ENCODE measurements around the gene POLR3C.
"Not testable (repeated sequence)": the region's sequence is repeated elsewhere in the genome, so short reads cannot be mapped to it uniquely, and the experiment has no call there.

POLR3C gene, protein sequence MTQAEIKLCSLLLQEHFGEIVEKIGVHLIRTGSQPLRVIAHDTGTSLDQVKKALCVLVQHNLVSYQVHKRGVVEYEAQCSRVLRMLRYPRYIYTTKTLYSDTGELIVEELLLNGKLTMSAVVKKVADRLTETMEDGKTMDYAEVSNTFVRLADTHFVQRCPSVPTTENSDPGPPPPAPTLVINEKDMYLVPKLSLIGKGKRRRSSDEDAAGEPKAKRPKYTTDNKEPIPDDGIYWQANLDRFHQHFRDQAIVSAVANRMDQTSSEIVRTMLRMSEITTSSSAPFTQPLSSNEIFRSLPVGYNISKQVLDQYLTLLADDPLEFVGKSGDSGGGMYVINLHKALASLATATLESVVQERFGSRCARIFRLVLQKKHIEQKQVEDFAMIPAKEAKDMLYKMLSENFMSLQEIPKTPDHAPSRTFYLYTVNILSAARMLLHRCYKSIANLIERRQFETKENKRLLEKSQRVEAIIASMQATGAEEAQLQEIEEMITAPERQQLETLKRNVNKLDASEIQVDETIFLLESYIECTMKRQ

DNA sequence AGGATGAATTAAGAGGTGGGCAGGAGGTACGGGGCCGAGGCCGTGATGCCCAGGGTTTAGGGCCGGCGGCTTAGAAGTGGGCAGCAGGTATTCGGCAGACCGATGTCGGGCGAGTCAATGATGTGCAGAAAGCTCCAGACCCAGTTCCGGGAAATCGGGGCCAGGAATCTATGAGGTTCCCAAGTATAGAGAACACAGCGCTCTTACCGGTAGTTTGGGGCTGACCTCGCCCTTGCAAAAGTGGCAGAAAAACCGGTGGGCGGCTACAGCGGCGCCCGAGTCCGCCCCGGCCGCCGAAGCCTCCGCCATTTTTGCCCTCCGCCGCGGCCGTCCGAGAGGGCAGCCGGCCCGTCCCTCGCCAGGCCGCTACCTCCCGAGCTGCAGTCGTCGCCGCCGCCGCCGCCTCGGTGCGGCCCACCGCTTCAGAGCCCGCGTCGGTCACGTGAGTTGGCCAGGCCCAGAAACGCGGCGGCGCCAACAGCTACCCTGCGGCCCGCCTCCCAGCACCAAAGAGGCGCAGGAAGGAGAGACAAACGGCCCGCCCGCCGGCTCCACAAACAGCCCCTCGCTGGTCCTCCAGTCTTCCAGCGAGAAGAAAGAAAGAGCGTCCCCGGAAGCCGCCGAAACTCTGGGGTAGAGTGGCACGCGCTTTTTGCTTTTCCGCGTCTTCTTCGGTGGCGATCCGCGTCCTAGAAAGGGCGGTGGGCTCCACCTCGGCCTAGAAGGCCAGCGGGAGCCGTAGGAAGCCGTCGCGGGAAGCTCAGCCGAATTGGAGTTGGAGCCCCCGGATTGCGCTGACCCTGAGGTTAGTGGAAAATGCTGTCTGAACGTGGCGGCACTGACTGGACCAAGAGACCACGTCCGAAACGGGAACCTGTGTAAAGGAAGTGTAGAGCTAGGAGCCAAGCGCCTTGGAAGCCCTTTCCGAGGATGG is at the start of gene POLR3C, which contains the start of gene RNF115:
Gene POLR3C, plus strand, starts transcription at position 636 of the 934 bp plus-strand sequence. CDS start 1,577 bp downstream, outside the sequence.
Gene RNF115, minus strand, starts transcription at position 531 of the 934 bp plus-strand sequence. Its CDS starts 222 bp downstream, at position 309.
- peak; percentile 81 for DNase-seq (ENCODE audit: low spot score)

DNA sequence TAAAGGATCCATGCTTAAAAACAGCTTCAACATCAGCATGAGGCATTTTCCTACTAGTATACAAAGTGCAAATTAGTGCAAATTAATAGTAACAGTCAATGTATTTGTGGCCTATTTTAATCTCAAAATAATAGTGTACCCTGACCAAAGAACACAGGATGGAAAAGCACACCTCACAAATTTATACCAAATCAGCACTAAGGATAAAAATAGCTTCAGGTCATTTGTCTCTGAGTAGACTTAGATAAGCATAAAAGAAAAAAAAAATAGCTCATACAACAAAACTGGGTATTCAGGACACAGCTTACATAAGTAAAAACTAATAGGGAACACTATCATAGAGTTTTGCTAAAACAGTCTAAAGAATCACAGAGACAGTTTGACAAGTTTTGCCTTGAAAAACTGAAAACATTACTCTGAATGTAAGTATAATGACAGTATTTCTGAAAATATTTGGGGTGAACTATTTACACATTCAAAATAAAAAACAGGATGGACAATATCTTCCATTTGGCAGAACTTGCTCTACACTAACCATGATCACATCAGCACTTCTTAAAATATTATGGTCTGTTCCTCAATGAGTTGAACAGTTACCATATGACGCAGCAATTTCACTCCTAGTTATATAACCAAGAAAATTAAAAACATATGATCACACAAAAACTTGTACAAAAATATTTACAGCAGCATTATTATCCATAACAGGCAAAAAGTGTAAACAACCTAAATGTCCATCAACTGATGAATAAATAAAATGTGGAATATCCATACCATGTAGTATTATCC is 46.4 kb upstream of the POLR3C start:
- peak; percentile 30 for DNase-seq (ENCODE audit: low spot score)

DNA sequence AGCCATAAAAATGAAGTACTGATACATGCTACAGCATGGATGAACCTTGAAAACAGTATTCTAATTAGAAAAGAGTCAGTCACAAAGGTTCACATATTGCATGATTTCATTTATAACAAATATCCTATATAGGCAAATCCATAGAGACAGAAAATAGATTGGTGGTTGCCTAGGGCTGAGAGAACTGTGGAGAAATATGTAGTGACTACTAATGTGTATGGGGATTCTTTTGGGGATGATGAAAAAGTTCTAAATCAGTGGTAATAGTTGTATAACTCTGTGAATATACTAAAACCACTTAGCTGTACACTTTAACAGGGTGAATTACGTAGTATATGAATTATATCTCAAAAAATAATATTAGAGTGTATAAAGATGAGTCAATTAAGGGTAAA is 45.9 kb upstream of the POLR3C start:
- DNase-seq (ENCODE audit: low spot score): no peak

DNA sequence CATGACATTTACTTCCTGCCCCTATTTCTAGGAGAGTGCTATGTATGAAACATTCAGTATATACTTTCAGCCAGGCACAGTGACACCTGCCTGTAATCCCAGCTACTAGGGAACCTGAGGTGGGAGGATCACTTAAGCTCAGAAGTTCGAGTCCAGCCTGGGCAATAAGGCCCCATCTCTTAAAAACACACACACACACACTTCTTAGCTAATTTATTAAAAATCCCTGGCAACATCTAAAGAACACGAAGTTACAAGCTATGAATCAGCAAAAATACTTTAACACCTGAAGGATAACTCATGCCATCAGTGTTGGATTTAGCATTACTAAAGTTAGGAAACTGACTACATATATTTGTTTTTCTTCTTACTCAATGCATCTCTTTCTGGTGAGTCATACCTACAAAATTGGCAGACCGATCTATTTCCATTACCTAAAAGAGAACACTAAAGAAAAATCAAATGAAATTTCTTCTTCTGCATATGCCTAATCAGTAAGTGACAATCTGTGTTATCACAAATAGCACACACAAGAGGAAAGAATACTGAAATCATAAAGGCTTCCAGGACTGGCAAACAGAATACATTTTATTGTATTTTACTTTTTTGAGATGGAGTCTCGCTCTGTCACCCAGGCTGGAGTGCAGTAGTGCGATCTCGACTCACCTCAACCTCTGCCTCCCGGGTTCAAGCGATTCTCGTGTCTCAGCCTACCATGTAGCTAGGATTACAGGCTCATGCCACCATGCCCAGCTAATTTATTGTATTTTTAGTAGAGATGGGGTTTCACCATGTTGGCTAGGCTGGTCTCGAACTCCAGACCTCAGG is 41.5 kb upstream of the POLR3C start:
- no peak for DNase-seq (ENCODE audit: low spot score)

DNA sequence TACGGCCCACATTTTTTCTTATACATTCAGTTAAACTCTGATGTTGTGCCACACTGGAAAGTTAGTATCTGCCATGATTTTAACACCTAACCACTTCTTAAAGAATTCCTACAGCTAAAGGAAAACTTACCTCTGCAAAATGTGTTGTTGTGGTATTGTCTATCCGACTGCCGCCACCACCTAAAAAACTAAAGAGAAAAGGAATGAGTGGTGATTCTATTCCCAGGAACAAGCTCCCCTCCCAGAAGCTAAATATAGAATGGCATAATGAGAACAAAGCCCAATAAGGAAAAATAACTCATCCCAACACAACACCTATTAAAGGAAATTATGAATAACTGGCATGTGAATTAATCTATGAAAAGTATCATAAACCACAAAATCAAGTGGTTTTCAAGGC is 39.6 kb upstream of the POLR3C start:
- no peak for DNase-seq (ENCODE audit: low spot score)

DNA sequence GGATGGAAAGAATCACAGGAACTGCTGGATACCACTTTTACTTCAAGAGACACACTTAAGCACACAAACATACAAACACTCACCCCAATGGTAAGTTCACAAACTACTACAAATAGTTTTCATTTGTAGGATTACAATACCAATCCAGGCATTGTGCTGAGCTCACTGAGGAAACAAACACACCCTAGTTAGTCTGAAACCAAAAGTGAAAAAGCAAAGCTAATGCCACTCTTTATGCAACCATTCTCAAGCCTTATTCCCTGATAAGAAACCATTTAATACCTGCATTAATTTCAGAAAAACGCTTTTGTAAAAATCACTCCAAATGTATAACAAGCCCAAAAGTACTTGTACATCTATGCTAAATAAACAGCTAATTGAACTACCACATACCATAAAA is 38.5 kb upstream of the POLR3C start:
- no peak for DNase-seq (ENCODE audit: low spot score)

DNA sequence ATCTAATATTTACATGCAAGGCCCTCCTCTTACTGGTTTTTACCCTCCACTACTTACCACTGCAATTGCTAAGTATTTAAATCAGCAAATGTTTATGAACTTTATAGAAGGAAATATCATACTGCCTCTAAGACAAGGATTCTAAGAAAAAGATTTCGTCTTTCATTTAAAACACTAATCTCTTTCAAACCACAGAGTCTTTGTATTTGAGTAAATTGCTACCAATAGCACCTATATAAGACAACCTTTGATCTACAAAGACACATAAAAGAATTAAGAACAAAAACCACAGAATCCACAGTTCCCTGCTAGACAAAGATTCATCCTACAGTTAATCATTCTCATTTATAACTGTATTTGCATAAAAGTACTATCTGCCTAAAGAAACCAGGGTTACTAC is 37.7 kb upstream of the POLR3C start:
- no peak for DNase-seq (ENCODE audit: low spot score)

DNA sequence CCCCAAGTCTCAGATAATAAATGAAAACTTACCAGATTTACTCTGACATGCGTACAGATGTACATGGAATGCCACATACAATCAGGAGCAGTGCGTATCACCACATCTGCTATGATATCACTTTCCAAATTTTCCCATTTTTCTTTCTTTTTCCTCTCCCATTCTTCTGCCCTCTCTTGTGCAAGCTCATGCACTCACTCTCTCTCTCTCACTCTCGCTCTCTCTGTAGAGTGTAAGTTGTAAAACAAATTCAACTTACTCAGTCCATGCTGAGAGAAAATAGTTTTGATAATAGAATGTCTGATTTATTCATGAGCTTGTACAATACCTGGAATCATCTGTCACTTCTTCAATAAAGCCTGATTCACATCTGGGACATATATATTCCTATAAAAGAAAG is 35.4 kb upstream of the POLR3C start:
- DNase-seq (ENCODE audit: low spot score): no peak

DNA sequence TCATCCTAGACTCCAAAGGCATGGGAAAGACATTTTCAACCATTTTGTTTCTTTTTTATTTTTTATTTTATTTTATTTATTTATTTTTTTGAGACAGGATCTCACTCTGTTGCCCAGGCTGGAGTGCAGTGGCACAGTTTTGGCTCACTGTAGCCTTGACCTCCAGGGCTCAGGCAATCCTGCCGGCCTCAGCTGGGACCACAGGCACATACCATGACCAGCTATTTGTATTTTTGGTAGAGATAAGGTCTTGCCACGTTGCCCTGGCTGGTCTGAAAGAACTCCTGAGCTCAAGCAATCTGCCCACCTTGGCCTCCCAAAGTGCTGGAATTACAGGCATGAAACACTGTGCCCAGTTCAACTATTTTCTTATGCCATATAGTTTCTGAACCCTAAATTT is 32.1 kb upstream of the POLR3C start:
- DNase-seq (ENCODE audit: low spot score): not testable (repeated sequence)

DNA sequence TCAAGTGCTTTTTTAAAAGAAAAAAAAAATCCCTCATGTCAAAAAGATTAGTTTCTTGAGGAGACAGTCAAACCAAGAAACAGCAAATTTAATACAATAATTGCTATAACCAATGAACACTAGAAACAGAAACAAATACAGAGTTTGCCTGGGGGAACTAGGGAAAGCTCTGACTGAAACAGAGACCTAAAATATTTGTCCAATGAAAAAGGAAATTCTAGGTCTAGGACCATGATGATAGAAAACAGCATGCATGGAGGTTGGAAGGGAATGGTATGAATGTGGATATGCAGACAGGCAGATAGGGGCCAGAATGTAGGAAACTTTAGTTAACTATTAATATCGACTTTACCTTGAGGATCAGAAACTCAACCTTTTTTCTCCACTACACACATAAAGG is 31.5 kb upstream of the POLR3C start:
- DNase-seq (ENCODE audit: low spot score): no peak

DNA sequence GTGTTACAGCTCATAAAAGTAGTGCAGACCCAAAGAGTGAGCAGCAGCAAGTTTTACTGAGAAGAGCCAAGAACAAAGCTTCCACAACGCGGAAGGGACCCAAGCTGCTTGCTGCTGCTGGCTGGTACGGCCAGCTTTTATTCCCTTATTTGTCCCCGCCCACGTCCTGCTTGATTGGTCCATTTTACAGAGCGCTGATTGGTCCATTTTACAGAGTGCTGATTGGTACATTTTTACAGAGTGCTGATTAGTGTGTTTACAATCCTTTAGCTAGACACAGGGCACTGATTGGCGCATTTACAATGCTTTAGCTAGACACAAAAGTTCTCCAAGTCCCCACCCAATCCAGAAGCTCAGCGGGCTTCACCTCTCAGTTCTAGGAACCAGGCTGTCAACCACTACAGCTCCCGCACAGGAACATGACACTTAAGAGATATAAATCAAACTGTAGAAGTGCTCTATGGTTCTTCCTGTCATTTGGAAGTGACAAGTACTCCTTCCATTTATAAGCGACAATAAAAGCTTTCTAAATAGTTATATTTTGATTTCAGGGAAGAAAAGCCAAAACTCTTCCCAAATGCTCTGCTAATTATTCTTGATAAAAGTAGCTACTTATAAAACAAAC is 28.6 kb upstream of the POLR3C start:
- DNase-seq (ENCODE audit: low spot score): no peak

DNA sequence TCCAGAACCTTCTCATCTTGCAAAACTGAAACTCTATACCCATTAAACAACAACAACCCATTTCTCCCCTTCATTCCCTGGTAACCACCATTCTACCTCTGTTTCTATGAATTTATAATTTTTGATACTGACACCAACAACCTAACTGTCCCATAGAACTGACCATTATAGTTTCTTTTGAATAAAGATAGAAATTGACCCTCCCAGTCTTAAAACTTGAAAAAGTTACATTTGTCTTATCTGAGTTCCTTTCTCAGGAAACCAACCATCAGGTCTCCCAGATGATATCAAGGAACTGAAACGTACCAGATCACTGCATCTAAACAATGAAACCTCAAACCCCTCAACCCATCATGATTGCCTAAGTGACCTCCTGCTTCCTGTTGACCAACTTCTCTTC is 27.2 kb upstream of the POLR3C start:
- no peak for DNase-seq (ENCODE audit: low spot score)

DNA sequence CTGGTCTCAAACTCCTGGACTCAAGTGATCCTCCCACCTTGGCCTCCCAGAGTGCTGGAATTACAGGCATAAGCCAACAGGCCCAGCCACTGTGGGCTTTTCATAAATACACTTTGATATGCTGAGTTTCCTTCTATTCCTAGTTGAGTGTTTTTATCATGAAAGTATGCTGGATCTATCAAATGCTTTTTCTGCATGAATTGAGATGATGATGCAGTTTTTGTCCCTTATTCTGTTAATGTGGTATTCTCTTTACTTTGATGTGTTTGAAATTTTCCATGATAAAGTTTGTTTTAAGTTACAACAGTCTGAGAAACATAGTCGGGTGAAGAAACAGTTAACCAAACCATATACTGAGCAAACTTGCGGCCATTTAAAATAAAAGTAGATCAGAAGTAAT is 24.2 kb upstream of the POLR3C start:
- DNase-seq (ENCODE audit: low spot score): no peak

DNA sequence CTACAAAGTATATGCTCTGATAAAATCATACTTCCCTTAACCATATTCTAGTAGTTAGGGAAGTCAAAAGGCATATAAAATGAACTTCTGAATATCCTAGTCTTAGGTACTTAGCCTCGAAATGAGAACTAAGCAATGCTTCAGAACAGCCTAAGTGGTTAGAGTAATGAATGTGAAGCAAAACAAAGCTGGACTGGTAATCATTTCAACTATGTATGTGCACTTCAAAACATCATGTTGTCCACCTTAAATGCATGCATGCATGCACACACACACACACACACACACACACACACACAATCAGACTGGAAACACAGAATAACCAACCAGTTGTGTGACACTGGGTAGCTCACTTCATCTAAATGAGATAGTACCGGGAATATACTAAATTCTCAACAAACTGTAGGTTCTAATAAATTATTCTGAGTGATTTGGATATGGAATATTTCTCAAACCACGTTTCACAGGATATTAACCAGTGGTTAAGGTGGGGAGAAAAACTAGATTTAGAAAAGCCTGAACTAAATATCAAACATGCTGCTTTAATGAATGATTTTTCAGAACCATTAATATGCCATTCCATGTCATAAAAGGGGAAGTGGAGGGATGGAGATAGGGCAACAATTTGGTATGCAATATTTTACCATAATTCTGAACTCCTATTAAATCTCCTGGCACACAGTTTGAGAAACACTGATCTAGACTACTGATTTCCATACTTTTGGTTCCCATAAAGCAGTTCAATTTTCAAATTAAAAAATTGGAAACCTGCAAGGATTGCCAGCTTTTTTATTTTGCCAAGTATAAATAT is 19.6 kb upstream of the POLR3C start:
- no peak for DNase-seq (ENCODE audit: low spot score)

DNA sequence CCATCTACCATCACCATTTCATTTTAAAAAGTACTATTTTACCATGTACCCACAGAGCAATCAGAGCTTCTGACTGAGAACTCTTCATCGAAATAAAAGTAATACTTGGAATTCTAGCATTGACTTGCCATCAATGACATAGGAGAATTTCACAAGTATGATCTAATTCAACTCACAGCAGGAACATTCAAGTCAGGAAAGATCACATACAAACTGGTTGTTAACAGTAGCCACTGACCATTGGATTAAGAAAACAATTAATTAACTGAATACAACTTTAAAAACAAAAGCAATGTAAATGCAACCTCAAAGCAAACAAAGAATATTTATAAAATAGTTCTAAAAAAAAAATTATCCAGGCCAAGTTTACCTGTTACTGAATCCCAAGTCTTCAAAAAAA is 18.9 kb upstream of the POLR3C start:
- no peak for DNase-seq (ENCODE audit: low spot score)

DNA sequence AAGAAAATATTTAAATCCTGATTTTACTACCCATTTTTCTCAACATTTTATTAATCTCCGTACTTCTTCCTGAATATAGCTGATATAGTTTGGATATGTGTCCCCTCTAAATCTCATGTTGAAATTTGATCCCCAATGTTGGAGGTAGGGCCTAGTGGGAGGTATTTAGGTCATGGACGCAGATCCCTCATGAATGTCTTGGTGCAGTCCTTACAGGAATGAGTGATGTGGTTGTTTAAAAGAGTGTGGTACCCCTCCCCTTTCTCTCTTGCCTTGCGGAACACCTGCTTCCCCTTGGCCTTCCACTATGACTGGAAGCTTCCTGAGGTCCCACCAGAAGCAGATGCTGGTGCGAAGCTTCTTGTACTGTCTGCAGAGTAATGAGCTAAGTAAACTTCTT is 17.6 kb upstream of the POLR3C start:
- no peak for DNase-seq (ENCODE audit: low spot score)

DNA sequence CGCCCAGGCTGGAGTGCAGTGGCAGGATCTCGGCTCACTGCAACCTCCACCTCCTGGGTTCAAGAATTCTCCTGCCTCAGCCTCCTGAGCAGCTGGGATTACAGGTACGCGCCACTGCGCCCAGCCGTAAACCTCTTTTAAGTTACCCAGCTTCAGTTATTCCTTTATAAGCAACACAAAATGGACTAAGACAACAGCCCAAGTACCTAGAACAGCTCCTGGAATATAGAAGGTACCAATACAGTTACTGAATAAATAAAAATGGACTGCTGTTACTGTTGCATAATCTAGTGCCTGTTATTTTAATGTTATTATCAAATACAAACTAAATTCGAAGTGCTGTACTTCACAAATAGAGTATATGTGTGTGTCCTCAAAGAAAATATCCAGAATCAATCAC is 17.2 kb upstream of the POLR3C start:
- DNase-seq (ENCODE audit: low spot score): no peak

DNA sequence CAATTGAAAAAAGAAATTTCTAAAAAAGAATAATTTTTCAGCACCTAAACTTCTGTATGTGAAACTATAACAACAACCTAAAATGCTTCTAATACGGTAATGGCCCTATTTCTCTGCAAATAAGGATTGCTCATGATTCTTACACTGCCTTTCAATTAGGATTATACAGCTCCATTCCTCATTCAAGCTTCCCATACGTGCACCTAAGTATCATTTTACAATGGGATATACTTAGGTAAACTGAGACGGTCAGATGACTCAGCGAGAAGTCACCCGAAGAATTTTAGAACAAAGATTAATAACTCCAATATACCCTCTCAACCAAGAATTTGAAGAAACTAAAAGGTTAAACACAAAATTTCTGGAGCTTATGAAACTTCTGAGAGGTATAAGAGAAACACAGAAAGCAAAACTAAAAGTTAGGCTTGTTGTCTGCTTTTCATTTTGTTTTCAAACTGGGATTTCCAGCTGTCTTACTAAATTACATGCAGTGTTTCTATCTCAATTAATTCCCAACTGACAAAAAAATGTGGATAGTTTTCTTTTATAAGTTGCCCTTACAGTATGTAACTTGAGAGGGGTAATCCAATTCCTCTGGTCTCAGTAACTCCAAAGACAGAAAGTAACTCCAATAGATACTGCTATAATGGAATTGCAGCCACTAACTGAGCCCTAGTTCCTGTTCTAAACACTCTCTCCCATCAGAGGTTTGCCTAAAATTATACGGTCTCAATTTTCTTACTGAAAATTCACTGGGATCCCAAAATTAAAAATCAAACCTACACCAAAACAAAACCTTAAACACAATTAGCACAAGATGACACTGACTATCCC is 10.8 kb upstream of the POLR3C start:
- not testable (repeated sequence) for DNase-seq (ENCODE audit: low spot score)

DNA sequence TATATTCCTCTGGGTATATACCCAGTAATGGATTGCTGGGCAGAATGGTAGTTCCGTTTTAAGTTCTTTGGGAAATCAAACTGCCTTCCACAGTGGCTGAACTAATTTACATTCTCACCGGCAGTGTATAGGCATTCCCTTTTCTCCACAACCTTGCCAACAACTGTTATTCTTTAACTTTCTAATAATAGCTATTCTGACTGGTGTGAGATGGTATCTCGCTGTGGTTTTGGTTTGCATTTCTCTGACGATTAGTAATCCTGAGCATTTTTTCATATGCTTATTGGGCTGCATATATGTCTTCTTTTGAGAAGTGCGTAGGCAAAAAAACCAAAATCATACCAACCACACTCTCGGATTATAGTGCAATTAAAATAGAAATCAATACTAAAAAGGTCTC is 5.9 kb upstream of the POLR3C start:
- not testable (repeated sequence) for DNase-seq (ENCODE audit: low spot score)

Measured in hematopoietic multipotent progenitor cell treated with erythropoietin and hydrocortisone succinate and interleukin-3 and kit ligand, for 15 days (in vitro differentiated cells).